Ovary (tissue), 9 donors: ENCODE measurements around the gene NDFIP2. TPM values are rescaled to one million over a fixed set of nuclear protein-coding genes. Genes with fewer than 3 reads are reported as not detected.
A peak's percentile ranks its signal among the peaks of the same experiment; 100 is the strongest.

Experiments
- DNase-seq, 5 donors: peaks; one replicate each; pipeline ENCODE4 v3.0.0-alpha.2; 2019 to 2020
- H3K27ac ChIP-seq, 2 donors: fragments of 200-600 bp; one replicate each; pipeline versions ENCODE4 v1.5.1 to v1.8.0; 2019 to 2022
- H3K27me3 ChIP-seq: fragments of 200-600 bp; one replicate; pipeline ENCODE4 v1.8.0; 2022
- H3K36me3 ChIP-seq: fragments of 200-600 bp; sonication (generic); one replicate; pipeline ENCODE4 v1.5.1; 2019
- H3K4me1 ChIP-seq: one replicate; pipeline ENCODE4 v1.8.1; 2013; ENCODE audit warnings: mild to moderate bottlenecking, moderate library complexity; ENCODE audit not compliant: insufficient read depth
- H3K4me3 ChIP-seq: fragments of 200-600 bp; sonication (generic); one replicate; pipeline ENCODE4 v1.5.1; 2017
- H3K9me3 ChIP-seq, 2 donors: fragments of 200-600 bp in 1 of 2; sonication (generic) in 1 of 2; one replicate each; pipeline versions ENCODE4 v1.5.1 to v1.8.1; 2013 to 2019; ENCODE audit warnings: mild to moderate bottlenecking in 1 of 2, moderate library complexity in 1 of 2
- CTCF ChIP-seq, 3 donors: fragments of 450-650 bp in 2 of 3; fragments of 200-600 bp in 1 of 3; IDR thresholded peaks; one replicate each; pipeline versions ENCODE4 v1.5.1 to v1.8.0; 2016 to 2022; ENCODE audit warnings: antibody characterized with exemption in 3 of 3, mild to moderate bottlenecking in 1 of 3
- EP300 ChIP-seq: sonication (generic); formaldehyde crosslinking; IDR thresholded peaks from one replicate; pipeline ENCODE4 v1.6.1; 2017; ENCODE audit warnings: antibody characterized with exemption
- POLR2A ChIP-seq: fragments of 450-650 bp; IDR thresholded peaks from one replicate; pipeline ENCODE4 v1.6.1; 2017; ENCODE audit warnings: antibody characterized with exemption, mild to moderate bottlenecking, moderate library complexity
- WGBS, 3 donors: extraction: QIAGEN DNeasy Blood & Tissue Kit in 1 of 3; methylation state at CpG; one replicate each; pipeline versions ENCODE4 v1.1.5 to v1.1.7; 2013 to 2017; 5-methylcytosine and 5-hydroxymethylcytosine counted together
- intact Hi-C, 4 donors: fragments of 100-400 bp; cut with DNase I; formaldehyde crosslinking; loops; one replicate each; pipeline versions ENCODE4 v1.11.0 to v1.15.1; 2022 to 2023
- polyA plus RNA-seq, 2 donors: library from polyadenylated mRNA; stranded (reverse); fragments of 200-250 nt in 1 of 2; fragments of 350-450 nt in 1 of 2; fragmentation: Illumina TruSeq in 1 of 2; extraction: RNeasy Lipid Tissue Mini Kit (QIAGEN cat#74804) in 1 of 2; gene quantifications; one replicate each; pipeline ENCODE4 v1.2.3, GENCODE V29; 2013 to 2014
- total RNA-seq, 7 donors: library from RNA; depleted of rRNA in 2 of 7; stranded (reverse); fragments of >200 nt in 2 of 7; fragmentation: NEBNext Ultra II Directional in 3 of 7; extraction: Animal tissue kit (Norgen Biotek cat#: 25700) in 3 of 7; gene quantifications; one replicate each; pipeline versions ENCODE4 v1.1.0 to v1.2.4, GENCODE V29; 2016 to 2023
- donor health status: DM: no; HTN: no; CAD: no; lungs with moderate emphysema.
- donor health status: DM: no; HTN: no; CAD: no.
- donor health status: Bipolar disorder and iron deficiency.
- donor health status: DM: yes; HTN: yes; CAD: no.
- donor health status: DM: no; HTN: no; CAD: no.
- donor health status: DM: yes; HTN: yes; CAD: no.

NDFIP2 gene
- total and polyA plus RNA-seq, 9 donors: 5.9 to 20.4 (median 15.5) TPM

DNA sequence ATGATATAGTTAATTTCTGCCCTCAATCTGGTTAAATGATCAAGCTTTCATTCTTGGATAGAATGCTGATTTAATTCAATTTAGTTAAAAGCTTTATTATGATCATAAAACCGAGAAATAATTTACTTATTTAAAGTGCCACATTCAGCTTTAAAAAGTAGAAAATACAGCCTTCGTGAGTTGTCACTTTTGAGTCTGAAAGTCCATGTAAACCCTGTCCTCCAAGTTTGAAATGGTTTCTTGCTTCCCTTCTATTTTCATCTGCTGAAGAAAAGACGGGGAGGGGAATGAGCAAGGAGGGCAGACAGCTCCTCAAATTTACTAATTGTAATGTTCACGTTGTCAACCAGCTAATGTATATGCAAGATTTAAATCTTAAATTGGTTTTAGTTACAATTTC is 59.5 kb downstream of the NDFIP2 start:
- 73 to 81% (median 75%) methylated on average over 4 of the region's 4 CpGs for WGBS, 3 donors
- DNase-seq: no peak
- H3K4me3 ChIP-seq: no peak overlapping the region
- H3K27ac ChIP-seq: no peak overlapping the region
- H3K4me1 ChIP-seq: no peaks in the 10 kb centered on the region
- intact Hi-C loops: loop anchor here in 3 of 4 donors (5.0 to 10.0 kb wide), 3 partner anchors 113 to 118 kb away; no protein-coding TSS in a partner anchor
- H3K27me3 ChIP-seq: no peaks in the 10 kb centered on the region
- no peaks in the 10 kb centered on the region for H3K9me3 ChIP-seq
- no peaks in the 10 kb centered on the region for H3K36me3 ChIP-seq
- TF ChIP-seq POLR2A (no peak), CTCF (IDR thresholded peaks at IDR 0.05) (no peak), EP300 (no peak)

- no peak overlapping the region for H3K27ac ChIP-seq
- DNase-seq: no peak
- H3K36me3 ChIP-seq: no peaks in the 10 kb centered on the region
- WGBS, 3 donors: 0 to 4% (median 1%) methylated on average over 1 of the region's 1 CpG
- no peaks in the 10 kb centered on the region for H3K9me3 ChIP-seq
- no peaks in the 10 kb centered on the region for H3K4me1 ChIP-seq
- TF ChIP-seq CTCF (IDR thresholded peaks at IDR 0.05) (peak; percentile 46 to 74 (median 71)), EP300 (no peak), POLR2A (no peak)
- intact Hi-C loops: loop anchor here in 3 of 4 donors (5.0 to 10.0 kb wide), 3 partner anchors 114 to 119 kb away; no protein-coding TSS in a partner anchor
- H3K4me3 ChIP-seq: no peak overlapping the region
- H3K27me3 ChIP-seq: no peaks in the 10 kb centered on the region
Measured at GRCh38 chr13:79541426-79542049, 60.6 kb downstream of the NDFIP2 start.

DNA sequence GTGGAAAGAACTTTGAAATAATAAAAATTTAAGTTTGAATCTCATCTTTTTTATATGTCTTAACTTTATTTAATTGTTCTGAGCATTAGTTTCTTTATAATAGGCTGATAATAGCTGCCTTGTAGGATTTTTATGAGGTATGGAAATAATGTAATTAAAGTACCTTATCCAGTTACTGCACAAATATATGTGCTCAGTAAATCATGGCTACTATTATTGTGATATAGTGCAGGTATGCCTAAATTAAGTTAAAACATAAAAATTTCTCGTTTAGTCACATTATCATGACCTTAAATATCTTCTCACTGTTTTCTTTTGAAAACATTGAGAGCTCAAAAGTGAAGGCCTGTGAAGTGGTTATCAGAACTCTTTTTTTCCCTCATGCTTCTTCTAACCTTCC is 62.9 kb downstream of the NDFIP2 start:
- no peaks in the 10 kb centered on the region for H3K27me3 ChIP-seq
- no peaks in the 10 kb centered on the region for H3K36me3 ChIP-seq
- TF ChIP-seq EP300 (no peak), POLR2A (no peak), CTCF (IDR thresholded peaks at IDR 0.05) (no peak)
- no peaks in the 10 kb centered on the region for H3K4me1 ChIP-seq
- DNase-seq: no peak
- 79 to 87% (median 81%) methylated on average over 1 of the region's 1 CpG for WGBS, 3 donors
- H3K9me3 ChIP-seq: no peaks in the 10 kb centered on the region
- intact Hi-C loops: loop anchor here in 3 of 4 donors (5.0 to 10.0 kb wide), 3 partner anchors 117 to 122 kb away; no protein-coding TSS in a partner anchor
- H3K4me3 ChIP-seq: no peak overlapping the region
- no peak overlapping the region for H3K27ac ChIP-seq

DNA sequence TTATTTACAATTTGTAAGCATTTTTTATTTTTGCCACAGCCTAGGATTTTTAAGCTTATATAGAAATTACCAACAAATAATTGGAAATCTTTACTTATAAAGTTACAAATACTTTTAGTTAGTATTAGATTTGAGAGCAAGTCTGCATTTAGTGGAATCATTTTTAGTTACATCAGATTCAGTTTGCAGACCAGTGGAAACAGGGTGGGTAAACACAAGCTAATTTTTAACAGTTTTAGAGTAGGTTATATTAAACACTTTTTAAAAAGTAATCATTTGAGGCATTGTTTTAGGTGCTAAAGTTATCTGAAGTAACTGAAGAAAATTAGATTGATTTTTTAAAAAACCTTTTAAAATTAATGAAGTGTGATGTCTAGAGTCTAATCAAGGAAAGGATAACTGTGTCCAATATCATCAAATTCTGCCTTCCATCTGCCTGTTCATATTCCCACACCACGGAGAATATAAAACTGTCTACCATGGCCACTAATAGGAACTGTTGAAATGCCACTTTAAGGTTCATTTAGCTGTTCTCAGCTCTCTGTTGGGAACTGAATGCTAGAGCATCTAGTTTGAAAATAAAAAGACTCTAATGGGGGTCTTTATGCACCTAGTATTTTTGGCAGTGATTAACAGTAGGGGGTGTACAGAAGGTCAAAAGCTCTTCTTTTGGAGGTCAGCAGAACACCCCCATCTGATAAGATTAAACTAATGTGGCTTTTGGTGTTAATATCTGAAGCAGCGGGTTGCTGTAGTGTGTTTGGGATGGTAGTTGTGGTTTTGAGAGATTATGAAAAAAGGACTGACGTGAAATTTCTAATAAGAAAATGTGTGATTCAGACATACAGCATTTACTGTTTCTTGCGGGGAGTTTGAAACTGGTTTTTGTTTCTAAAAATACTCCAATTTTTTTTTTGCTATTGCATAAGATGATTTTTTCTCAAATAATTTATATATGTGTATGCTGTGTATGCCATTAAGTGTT is 66.5 kb downstream of the NDFIP2 start:
- TF ChIP-seq POLR2A (no peak), EP300 (no peak), CTCF (IDR thresholded peaks at IDR 0.05) (no peak)
- Histone ChIP-seq H3K27ac (no peak overlapping the region), H3K9me3 (no peaks in the 10 kb centered on the region), H3K4me3 (no peak overlapping the region), H3K4me1 (no peaks in the 10 kb centered on the region), H3K36me3 (no peaks in the 10 kb centered on the region), H3K27me3 (no peaks in the 10 kb centered on the region)
- no peak for DNase-seq
- 91 to 94% (median 92%) methylated on average over 4 of the region's 4 CpGs for whole genome bisulfite sequencing, 3 donors
- intact Hi-C loops: loop anchor here in 1 of 4 donors (10.0 kb wide), 1 partner anchor 123 kb away; no protein-coding TSS in a partner anchor
